ENCODE data around the gene BHLHE40. TPM values are rescaled to one million over a fixed set of nuclear protein-coding genes. Genes with fewer than 3 reads are reported as not detected.

BHLHE40 gene
- polyA plus RNA-seq, 3 donors: 20.2 to 167 (median 23.4) TPM

DNA sequence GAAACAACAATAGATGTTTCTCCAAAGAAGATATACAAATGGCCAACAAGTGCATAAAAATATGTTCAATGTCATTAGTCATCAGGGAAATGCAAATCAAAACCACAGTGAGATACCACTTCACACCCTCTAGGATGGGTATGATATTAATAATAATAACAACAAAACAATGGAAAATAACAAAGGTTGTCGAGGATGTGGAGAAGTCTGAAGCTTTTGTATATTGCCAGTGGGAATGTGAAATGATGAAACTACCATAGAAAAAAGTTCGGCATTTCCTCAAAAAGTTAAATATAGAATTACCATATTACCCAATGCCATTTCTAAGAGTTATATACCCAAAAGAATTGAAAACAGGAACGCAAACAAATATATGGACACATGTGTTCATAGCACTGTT is 10.8 kb downstream of the BHLHE40 start:
- Histone ChIP-seq H3K27ac (ENCODE audit: low read depth in 1 of 2, low read length in 2 of 2) (peak overlapping the region in 1 of 2 donors; percentile 77), H3K79me2 (ENCODE audit: insufficient read depth, low read length) (no peaks in the 10 kb centered on the region), H3K27me3 (ENCODE audit: control insufficient read depth in 2 of 2, insufficient read depth in 2 of 2, low read length in 2 of 2) (no peaks in the 10 kb centered on the region), H3K9ac (ENCODE audit: insufficient read depth, low read length, poor library complexity, severe bottlenecking) (no peak overlapping the region), H3K9me3 (replicated peaks in 1 of 2; ENCODE audit: control insufficient read depth in 1 of 2, insufficient read depth in 1 of 2, low read length in 2 of 2) (no peaks in the 10 kb centered on the region), H3K4me3 (replicated peaks in 1 of 3; ENCODE audit: low read depth in 2 of 3, low read length in 3 of 3) (peak overlapping the region in 1 of 3 experiments; percentile 28), H4K20me1 (ENCODE audit: insufficient read depth, low read length) (no peaks in the 10 kb centered on the region), H2AFZ (ENCODE audit: insufficient read depth, low read depth, low read length, poor library complexity, severe bottlenecking) (no peak overlapping the region), H3K36me3 (replicated peaks in 1 of 2; ENCODE audit: control insufficient read depth in 1 of 2, insufficient read depth in 2 of 2, low read length in 2 of 2) (no peaks in the 10 kb centered on the region), H3K4me2 (replicated peaks; ENCODE audit: extremely low read depth, low read length, poor library complexity, severe bottlenecking) (peak overlapping the region; percentile 46), H3K4me1 (ENCODE audit: control insufficient read depth in 1 of 2, insufficient read depth in 2 of 2, low read length in 2 of 2) (peaks cover 55 to 57% of the 10 kb centered on the region in 2 donors)
- intact Hi-C loops (cut with micrococcal nuclease): no loop called here
- Mint-ChIP-seq H3K4me1 (peaks cover 59% of the 10 kb centered on the region), H3K27ac (peak overlapping the region; percentile 85 to 95 (median 92)), H3K36me3 (peaks cover 6 to 8% of the 10 kb centered on the region in 2 donors), H3K27me3 (ENCODE audit: low read depth in 3 of 3) (peaks cover 0 to 2% (median 1%) of the 10 kb centered on the region in 3 donors), H3K9me3 (no peaks in the 10 kb centered on the region), H3K4me3 (peak overlapping the region in 1 of 2 donors; percentile 42)
- DNase-seq: peak; percentile 64 to 84 (median 72)
- no CpG with 5 or more reads among the region's 3 CpGs for WGBS (ENCODE audit: insufficient coverage)
- TF ChIP-seq, protein P1, sequence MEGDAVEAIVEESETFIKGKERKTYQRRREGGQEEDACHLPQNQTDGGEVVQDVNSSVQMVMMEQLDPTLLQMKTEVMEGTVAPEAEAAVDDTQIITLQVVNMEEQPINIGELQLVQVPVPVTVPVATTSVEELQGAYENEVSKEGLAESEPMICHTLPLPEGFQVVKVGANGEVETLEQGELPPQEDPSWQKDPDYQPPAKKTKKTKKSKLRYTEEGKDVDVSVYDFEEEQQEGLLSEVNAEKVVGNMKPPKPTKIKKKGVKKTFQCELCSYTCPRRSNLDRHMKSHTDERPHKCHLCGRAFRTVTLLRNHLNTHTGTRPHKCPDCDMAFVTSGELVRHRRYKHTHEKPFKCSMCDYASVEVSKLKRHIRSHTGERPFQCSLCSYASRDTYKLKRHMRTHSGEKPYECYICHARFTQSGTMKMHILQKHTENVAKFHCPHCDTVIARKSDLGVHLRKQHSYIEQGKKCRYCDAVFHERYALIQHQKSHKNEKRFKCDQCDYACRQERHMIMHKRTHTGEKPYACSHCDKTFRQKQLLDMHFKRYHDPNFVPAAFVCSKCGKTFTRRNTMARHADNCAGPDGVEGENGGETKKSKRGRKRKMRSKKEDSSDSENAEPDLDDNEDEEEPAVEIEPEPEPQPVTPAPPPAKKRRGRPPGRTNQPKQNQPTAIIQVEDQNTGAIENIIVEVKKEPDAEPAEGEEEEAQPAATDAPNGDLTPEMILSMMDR (IDR thresholded peaks at IDR 0.05): no peak

DNA sequence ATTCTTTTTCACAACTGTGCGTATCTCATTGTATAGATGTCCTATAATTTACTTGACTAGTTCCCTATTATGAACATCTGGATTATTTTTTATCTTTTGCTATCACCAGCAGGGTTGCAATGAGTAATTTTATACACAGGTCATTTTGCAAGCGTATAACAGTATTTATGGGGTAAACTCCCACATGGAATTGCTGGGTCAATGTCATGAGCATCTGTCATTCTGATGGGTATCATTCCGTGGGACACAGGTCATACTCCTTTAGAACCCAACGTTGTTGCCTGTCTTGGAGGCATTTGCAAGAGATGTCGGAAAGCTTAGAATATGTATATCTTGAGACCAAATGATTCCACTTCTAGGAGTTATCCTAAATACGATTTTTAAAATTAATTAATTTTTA is 12.9 kb downstream of the BHLHE40 start:
- no peak overlapping the region for H3K4me3 ChIP-seq (replicated peaks in 1 of 3; ENCODE audit: low read depth in 2 of 3, low read length in 3 of 3)
- no CpG with 5 or more reads among the region's 6 CpGs for WGBS (ENCODE audit: insufficient coverage)
- TF ChIP-seq, protein P1 (IDR thresholded peaks at IDR 0.05): no peak
- peaks cover 35 to 38% of the 10 kb centered on the region in 2 donors for H3K4me1 ChIP-seq (ENCODE audit: control insufficient read depth in 1 of 2, insufficient read depth in 2 of 2, low read length in 2 of 2)
- no peaks in the 10 kb centered on the region for H3K36me3 Mint-ChIP-seq
- H3K27ac Mint-ChIP-seq: no peak overlapping the region
- H3K36me3 ChIP-seq (replicated peaks in 1 of 2; ENCODE audit: control insufficient read depth in 1 of 2, insufficient read depth in 2 of 2, low read length in 2 of 2): no peaks in the 10 kb centered on the region
- H3K27me3 ChIP-seq (ENCODE audit: control insufficient read depth in 2 of 2, insufficient read depth in 2 of 2, low read length in 2 of 2): no peaks in the 10 kb centered on the region
- no peak overlapping the region for H3K9ac ChIP-seq (ENCODE audit: insufficient read depth, low read length, poor library complexity, severe bottlenecking)
- no peaks in the 10 kb centered on the region for H3K9me3 ChIP-seq (replicated peaks in 1 of 2; ENCODE audit: control insufficient read depth in 1 of 2, insufficient read depth in 1 of 2, low read length in 2 of 2)
- H3K4me2 ChIP-seq (replicated peaks; ENCODE audit: extremely low read depth, low read length, poor library complexity, severe bottlenecking): no peak overlapping the region
- H3K27me3 Mint-ChIP-seq (ENCODE audit: low read depth in 3 of 3): peaks cover 0 to 3% (median 2%) of the 10 kb centered on the region in 3 donors
- no peaks in the 10 kb centered on the region for H4K20me1 ChIP-seq (ENCODE audit: insufficient read depth, low read length)
- no peaks in the 10 kb centered on the region for H3K9me3 Mint-ChIP-seq
- no peak overlapping the region for H3K4me3 Mint-ChIP-seq
- no peak overlapping the region for H3K27ac ChIP-seq (ENCODE audit: low read depth in 1 of 2, low read length in 2 of 2)
- DNase-seq: no peak
- peaks cover 41% of the 10 kb centered on the region for H3K4me1 Mint-ChIP-seq
- intact Hi-C loops (cut with micrococcal nuclease): no loop called here
- H2AFZ ChIP-seq (ENCODE audit: insufficient read depth, low read depth, low read length, poor library complexity, severe bottlenecking): no peak overlapping the region
- no peaks in the 10 kb centered on the region for H3K79me2 ChIP-seq (ENCODE audit: insufficient read depth, low read length)
